GM12878 (cell line): Measurements from ENCODE around the gene TGFBR3. TPM values are rescaled to one million over a fixed set of nuclear protein-coding genes. Genes with fewer than 3 reads are reported as not detected.

Experiments used
- ATAC-seq: fragments of 200-7000 bp; cut with Tn5 transposase; 3 replicates; pipeline ENCODE4 v1.9.1; 2020; ENCODE audit warnings: mild to moderate bottlenecking, moderate library complexity
- BruUV-seq: library from RNA; stranded (reverse); fragments of 400-500 nt; replicated peaks from 2 replicates; lab custom pipeline; 2021; lab: Mats Ljungman, UMichigan
- CTCF ChIA-PET: fragments of 300-600 bp; sonication (Branson Sonifier 250); formaldehyde crosslinking; extraction: SDS; loops from one replicate; lab custom pipeline; 2021; ENCODE audit warnings: inconsistent platforms; lab: Yijun Ruan, JAX
- POLR2A ChIA-PET: fragments of 350-600 bp; formaldehyde crosslinking; extraction: SDS; loops from one replicate; lab custom pipeline; 2021; ENCODE audit warnings: inconsistent platforms; lab: Charles Lee
- RAD21 ChIA-PET: fragments of 300-600 bp; sonication (Branson Sonifier 250); formaldehyde crosslinking; loops from one replicate; lab custom pipeline; 2023; ENCODE audit warnings: antibody characterized with exemption; ENCODE audit not compliant: unreplicated experiment; lab: Charles Lee
- SMC1A ChIA-PET: fragments of 300-600 bp; sonication (Branson Sonifier 250); formaldehyde crosslinking; loops from one replicate; lab custom pipeline; 2023; ENCODE audit not compliant: unreplicated experiment, uncharacterized antibody; lab: Charles Lee
- DNase-seq: peaks from one replicate; pipeline ENCODE4 v3.0.0-alpha.2; 2011; ENCODE audit warnings: low read depth, low spot score
- FAIRE-seq: peaks from 3 replicates; lab custom pipeline; 2011; peaks lifted over from hg19 to GRCh38; lab: Jason Lieb, UNC
- H2AFZ ChIP-seq: 2 replicates; pipeline ENCODE4 v1.6.0; 2011; ENCODE audit warnings: low read depth, low read length, control low read depth; ENCODE audit not compliant: control insufficient read depth
- H3K27ac ChIP-seq: 2 replicates; pipeline ENCODE4 v1.5.1; 2011; ENCODE audit warnings: control low read depth; ENCODE audit not compliant: control insufficient read depth, insufficient read depth
- H3K27me3 ChIP-seq, 2 experiments: replicated peaks in 1 of 2; 2 replicates each; pipeline versions ENCODE4 v1.6.0 to v1.6.1; 2011; ENCODE audit warnings: low read length in 1 of 2; ENCODE audit not compliant: control insufficient read depth in 2 of 2, insufficient read depth in 2 of 2
- H3K36me3 ChIP-seq, 2 experiments: 2 replicates each; pipeline ENCODE4 v1.5.1; 2011; ENCODE audit warnings: low read length in 1 of 2; ENCODE audit not compliant: control insufficient read depth in 2 of 2, insufficient read depth in 2 of 2
- H3K4me1 ChIP-seq: 2 replicates; pipeline ENCODE4 v1.6.1; 2011; ENCODE audit warnings: mild to moderate bottlenecking, low read length, moderate library complexity, mixed read lengths; ENCODE audit not compliant: control insufficient read depth, insufficient read depth
- H3K4me2 ChIP-seq: 2 replicates; pipeline ENCODE4 v1.6.0; 2011; ENCODE audit warnings: control low read depth; ENCODE audit not compliant: control insufficient read depth, insufficient read depth
- H3K4me3 ChIP-seq: fragments of 200-600 bp; sonication (generic); 2 replicates; pipeline ENCODE4 v1.5.1; 2016
- H3K79me2 ChIP-seq: 2 replicates; pipeline ENCODE4 v1.6.0; 2011; ENCODE audit warnings: low read length; ENCODE audit not compliant: control insufficient read depth, insufficient read depth
- H3K9ac ChIP-seq: 2 replicates; pipeline ENCODE4 v1.8.0; 2011; ENCODE audit warnings: low read length, control low read depth, mixed read lengths; ENCODE audit not compliant: control insufficient read depth, insufficient read depth
- H3K9me3 ChIP-seq: replicated peaks from 3 replicates; pipeline ENCODE4 v1.5.1; 2011; ENCODE audit warnings: mild to moderate bottlenecking, low read length; ENCODE audit not compliant: control insufficient read depth, insufficient read depth
- H4K20me1 ChIP-seq: 2 replicates; pipeline ENCODE4 v1.6.0; 2011; ENCODE audit not compliant: control insufficient read depth, insufficient read depth
- ASH2L ChIP-seq: fragments of 300-600, 200-600 bp; sonication (generic); IDR thresholded peaks from 2 replicates; pipeline ENCODE4 v1.6.1; 2017; ENCODE audit warnings: low read depth, mild to moderate bottlenecking, borderline replicate concordance
- CEBPZ ChIP-seq: fragments of 150-350 bp; IDR thresholded peaks from 2 replicates; pipeline ENCODE4 v1.6.1; 2016; ENCODE audit warnings: low read depth, low read length
- E2F4 ChIP-seq: IDR thresholded peaks from 2 replicates; pipeline ENCODE4 v1.6.1; 2012; ENCODE audit warnings: low read depth, low read length, improper control_type of control experiment
- EZH2 ChIP-seq: IDR thresholded peaks from 2 replicates; pipeline ENCODE4 v1.6.1; 2012; ENCODE audit warnings: low read depth, mild to moderate bottlenecking, control low read depth, inconsistent platforms, low read length, borderline replicate concordance; ENCODE audit not compliant: control insufficient read depth
- GABPA ChIP-seq: IDR thresholded peaks from 2 replicates; pipeline ENCODE4 v1.6.1; 2014; ENCODE audit warnings: antibody characterized with exemption, low read depth, mild to moderate bottlenecking, inconsistent platforms
- NBN ChIP-seq: fragments of 450-650 bp; IDR thresholded peaks from 2 replicates; pipeline ENCODE4 v1.6.1; 2016
- NFYB ChIP-seq: IDR thresholded peaks from 2 replicates; pipeline ENCODE4 v1.6.1; 2011; ENCODE audit warnings: low read depth, mild to moderate bottlenecking, low read length, improper control_type of control experiment, moderate library complexity; ENCODE audit not compliant: insufficient read depth
- NKRF ChIP-seq: fragments of 450-650 bp; conservative IDR thresholded peaks from 2 replicates; pipeline ENCODE4 v1.6.1; 2017; ENCODE audit warnings: mild to moderate bottlenecking, moderate library complexity
- PML ChIP-seq: IDR thresholded peaks from 2 replicates; pipeline ENCODE4 v1.6.1; 2012; ENCODE audit warnings: low read length, inconsistent platforms
- SMC3 ChIP-seq: IDR thresholded peaks from 2 replicates; pipeline ENCODE4 v1.6.1; 2011; ENCODE audit warnings: low read length, improper control_type of control experiment, borderline replicate concordance
- TAF1 ChIP-seq: IDR thresholded peaks from 2 replicates; pipeline ENCODE4 v1.6.1; 2011; ENCODE audit warnings: mild to moderate bottlenecking, low read depth, low read length, borderline replicate concordance
- YBX1 ChIP-seq: fragments of 450-650 bp; IDR thresholded peaks from 2 replicates; pipeline ENCODE4 v1.6.1; 2016; ENCODE audit warnings: antibody characterized with exemption
- WGBS: methylation state at CpG from one replicate; pipeline ENCODE4 v1.1.6; 2016; ENCODE audit warnings: low lambda C conversion rate; ENCODE audit not compliant: insufficient replicate concordance, insufficient coverage; ENCODE audit errors: missing lambda C conversion rate; 5-methylcytosine and 5-hydroxymethylcytosine counted together
- in situ Hi-C: fragments of 300-500 bp; cut with MboI; formaldehyde crosslinking; loops from 9 replicates; pipeline ENCODE4 v1.14.3; 2018; ENCODE audit warnings: mixed read lengths
- intact Hi-C: fragments of 100-400 bp; cut with micrococcal nuclease; formaldehyde crosslinking; loops from one replicate; pipeline ENCODE4 v1.14.2; 2022; ENCODE audit not compliant: unreplicated experiment
- polyA plus RNA-seq, 11 experiments: library from polyadenylated mRNA; depleted of rRNA in 4 of 11; unstranded in 6 of 11; stranded (reverse) in 5 of 11; fragments of >200 nt; fragmentation: Nextera tagmentation in 4 of 11; fragmentation: Illumina TruSeq in 1 of 11; extraction: Ambion mirVana in 4 of 11; extraction: Trizol in 1 of 11; gene quantifications; 1 replicate in 1 of 11; 2 replicates in 10 of 11; pipeline versions ENCODE4 v1.2.1 to v1.2.3, GENCODE V29; 2011 to 2016; ENCODE audit warnings: inconsistent platforms in 2 of 11, missing spikeins in 2 of 11, low read depth in 1 of 11
- total RNA-seq, 4 experiments: library from RNA; depleted of rRNA in 3 of 4; stranded (reverse); fragments of >200 nt in 3 of 4; fragmentation: Illumina TruSeq in 1 of 4; extraction: Trizol in 1 of 4; gene quantifications; 2 replicates each; pipeline versions ENCODE4 v1.2.1 to v1.2.3, GENCODE V29; 2013 to 2021

Gene TGFBR3
- total and polyA plus RNA-seq, 10 of the 15 experiments (the other 5 are each of a cell fraction or from before 2014, with no cell fraction given): 2.7 to 16.5 (median 12.6) TPM

GRCh38 chr1:91829293-91830153, 56.4 kb downstream of the TGFBR3 start (continued):
- no peak for TF ChIP-seq NKRF
- TF ChIP-seq TAF1: no peak
- TF ChIP-seq PML: no peak

- RAD21 ChIA-PET: no interaction called here
- intact Hi-C loops: no loop called here
- TF ChIP-seq EZH2: no peak
- no peak for TF ChIP-seq YBX1
- no peak for TF ChIP-seq NFYB
- no peak for TF ChIP-seq ASH2L
- TF ChIP-seq SMC3: no peak
- TF ChIP-seq E2F4: no peak
- TF ChIP-seq CEBPZ: no peak
- no peak for TF ChIP-seq GABPA
- TF ChIP-seq NBN: no peak
- no peak for TF ChIP-seq NKRF
Measured at GRCh38 chr1:91828583-91829281, 57.2 kb downstream of the TGFBR3 start.

More at GRCh38 chr1:91828583-91829281, 57.2 kb downstream of the TGFBR3 start:
- CTCF ChIA-PET: no interaction called here
- in situ Hi-C loops: no loop called here
- DNase-seq: no peak
- ATAC-seq: no peak
- H3K9ac ChIP-seq: no peak overlapping the region
- H3K4me1 ChIP-seq: peaks cover 10% of the 10 kb centered on the region; the same call in 1 of the 2 replicates
- SMC1A ChIA-PET: no interaction called here
- WGBS: 26% methylated on average over 9 of the region's 9 CpGs
- H3K4me3 ChIP-seq: no peak overlapping the region
- no peak overlapping the region for H3K4me2 ChIP-seq
- POLR2A ChIA-PET: no interaction called here
- no peaks in the 10 kb centered on the region for H4K20me1 ChIP-seq
- no peaks in the 10 kb centered on the region for H3K79me2 ChIP-seq
- H3K36me3 ChIP-seq: no peaks in the 10 kb centered on the region
- BruUV-seq: no TSS peak
- H3K27me3 ChIP-seq: no peaks in the 10 kb centered on the region
- FAIRE-seq: no peak
- H2AFZ ChIP-seq: no peak overlapping the region
- H3K9me3 ChIP-seq: no peaks in the 10 kb centered on the region
- no peak overlapping the region for H3K27ac ChIP-seq
